WI38 (cell line): ENCODE data around the gene NNMT.

Experiments
- H3K4me3 ChIP-seq: 2 replicates; pipeline ENCODE4 v1.5.1; 2011; ENCODE audit warnings: low read depth, mild to moderate bottlenecking, control low read depth, low read length
- TF ChIP-seq, protein P1 (sequence below): IDR thresholded peaks from 2 replicates; pipeline ENCODE4 v1.5.1; 2012; ENCODE audit warnings: low read depth, mild to moderate bottlenecking, control low read depth, low read length

NNMT gene

DNA sequence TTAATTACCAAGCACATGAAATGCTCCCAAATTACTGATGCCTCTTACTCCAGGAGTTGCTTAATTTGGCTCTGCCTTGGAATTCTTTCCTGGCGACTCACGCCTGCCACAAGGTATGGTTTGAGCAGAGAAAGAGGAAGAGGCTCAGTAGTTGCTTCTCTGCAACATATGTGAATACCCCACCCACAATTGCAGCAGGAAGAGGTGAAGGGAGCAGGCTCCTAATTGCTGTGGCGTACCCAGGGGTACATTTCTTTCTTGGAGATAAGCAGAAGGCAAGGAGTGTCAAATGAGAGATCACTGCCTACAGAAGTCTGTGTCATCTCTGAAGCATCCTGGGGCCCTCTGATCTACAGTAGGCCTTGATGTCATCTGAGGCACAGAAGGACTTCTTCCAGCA lies 10.6 kb upstream of the NNMT start:
- H3K4me3 ChIP-seq = no peak overlapping the region
- TF ChIP-seq, protein P1, sequence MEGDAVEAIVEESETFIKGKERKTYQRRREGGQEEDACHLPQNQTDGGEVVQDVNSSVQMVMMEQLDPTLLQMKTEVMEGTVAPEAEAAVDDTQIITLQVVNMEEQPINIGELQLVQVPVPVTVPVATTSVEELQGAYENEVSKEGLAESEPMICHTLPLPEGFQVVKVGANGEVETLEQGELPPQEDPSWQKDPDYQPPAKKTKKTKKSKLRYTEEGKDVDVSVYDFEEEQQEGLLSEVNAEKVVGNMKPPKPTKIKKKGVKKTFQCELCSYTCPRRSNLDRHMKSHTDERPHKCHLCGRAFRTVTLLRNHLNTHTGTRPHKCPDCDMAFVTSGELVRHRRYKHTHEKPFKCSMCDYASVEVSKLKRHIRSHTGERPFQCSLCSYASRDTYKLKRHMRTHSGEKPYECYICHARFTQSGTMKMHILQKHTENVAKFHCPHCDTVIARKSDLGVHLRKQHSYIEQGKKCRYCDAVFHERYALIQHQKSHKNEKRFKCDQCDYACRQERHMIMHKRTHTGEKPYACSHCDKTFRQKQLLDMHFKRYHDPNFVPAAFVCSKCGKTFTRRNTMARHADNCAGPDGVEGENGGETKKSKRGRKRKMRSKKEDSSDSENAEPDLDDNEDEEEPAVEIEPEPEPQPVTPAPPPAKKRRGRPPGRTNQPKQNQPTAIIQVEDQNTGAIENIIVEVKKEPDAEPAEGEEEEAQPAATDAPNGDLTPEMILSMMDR = no peak

- TF ChIP-seq, protein P1 = no peak
- H3K4me3 ChIP-seq = no peak overlapping the region
Measured at GRCh38 chr11:114286229-114286628, 10.0 kb upstream of the NNMT start.

- TF ChIP-seq, protein P1 = no peak
- H3K4me3 ChIP-seq = no peak overlapping the region
Measured at GRCh38 chr11:114287154-114287553, 9.0 kb upstream of the NNMT start.

- H3K4me3 ChIP-seq = no peak overlapping the region
- TF ChIP-seq, protein P1 = no peak
Measured at GRCh38 chr11:114288136-114288535, 8.1 kb upstream of the NNMT start.

DNA sequence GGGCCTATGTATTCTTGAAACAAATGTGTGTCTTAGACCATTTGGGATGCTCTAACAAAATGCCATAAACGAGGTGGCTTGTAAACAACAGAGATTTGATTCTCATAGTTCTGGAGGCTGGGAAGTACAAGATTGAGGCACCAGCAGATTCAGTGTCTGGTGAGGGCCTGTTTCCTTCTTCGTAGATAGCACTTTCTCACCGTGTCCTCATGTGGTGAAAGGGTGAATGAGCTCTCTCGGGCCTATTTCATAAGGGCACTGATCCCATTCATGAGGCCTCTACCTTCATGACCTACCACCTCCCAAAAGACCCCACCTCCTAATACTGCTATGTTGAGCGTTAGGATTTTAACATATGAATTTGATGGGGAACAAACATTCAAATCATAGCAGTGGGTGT lies 6.4 kb upstream of the NNMT start:
- TF ChIP-seq, protein P1 = no peak
- H3K4me3 ChIP-seq = no peak overlapping the region

DNA sequence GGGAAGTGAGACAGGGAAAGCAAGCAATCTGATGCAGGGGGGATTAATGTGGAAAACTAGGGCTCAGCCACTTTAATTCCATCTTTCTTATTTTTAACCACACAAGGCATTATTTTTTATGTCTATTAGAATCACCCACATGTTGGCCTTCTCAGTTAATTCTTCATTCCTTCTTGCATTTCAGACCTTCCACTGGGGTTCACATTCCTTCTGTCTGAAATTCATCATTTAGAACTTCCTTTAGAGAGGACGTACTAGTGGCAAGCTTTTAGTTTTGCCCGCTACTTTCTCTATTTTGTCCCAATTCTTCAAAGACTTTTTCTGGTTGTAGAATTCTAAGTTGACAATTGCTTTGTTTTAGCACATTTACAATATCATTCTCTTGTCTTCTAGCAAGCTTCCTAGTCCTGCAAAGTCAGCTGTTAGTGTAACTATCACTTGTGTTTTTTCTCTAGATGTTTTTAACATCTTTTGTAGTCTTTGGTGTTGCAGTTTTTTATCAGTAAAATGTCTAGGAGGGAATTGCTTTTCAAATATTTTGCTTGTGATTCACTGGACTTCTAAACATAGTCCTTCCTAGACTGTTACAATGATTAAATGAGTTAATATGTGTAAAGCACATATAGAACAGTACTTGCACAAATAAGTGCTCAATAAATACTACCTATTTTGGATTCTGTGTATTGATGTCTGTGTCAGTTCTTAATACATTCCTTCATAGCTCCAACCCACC lies 5.5 kb upstream of the NNMT start:
- TF ChIP-seq, protein P1 = no peak
- H3K4me3 ChIP-seq = no peak overlapping the region

DNA sequence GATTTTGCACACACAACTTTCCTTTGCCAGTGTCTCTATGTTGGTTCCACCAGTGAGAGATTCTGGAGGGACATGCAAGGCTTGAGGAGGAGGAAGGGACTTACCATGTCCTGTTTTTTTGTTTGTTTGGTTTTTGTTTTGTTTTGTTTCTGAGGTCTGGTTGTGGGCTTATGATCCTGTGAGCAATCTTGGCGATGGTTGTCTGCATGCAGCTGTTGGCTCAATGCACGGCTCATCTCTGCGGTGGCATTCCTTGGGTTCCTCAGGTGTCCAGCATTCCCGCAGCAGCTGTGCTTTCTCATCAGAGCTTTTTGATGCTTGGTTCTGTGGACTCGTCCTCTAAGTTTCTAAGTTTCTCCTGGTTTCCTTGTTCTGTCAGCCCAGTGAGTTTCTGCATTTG lies 4.8 kb upstream of the NNMT start:
- H3K4me3 ChIP-seq = peak overlapping the region; percentile 45
- TF ChIP-seq, protein P1 = no peak
